HL-60 (cell line): ENCODE results near the gene COL13A1.

ENCODE experiments used
- CTCF ChIP-seq: IDR thresholded peaks from one replicate; pipeline ENCODE4 v1.5.1; 2011; ENCODE audit warnings: low read length, control low read depth, inconsistent platforms; ENCODE audit not compliant: insufficient read depth
- TF ChIP-seq, protein P1 (sequence below): IDR thresholded peaks from 2 replicates; pipeline ENCODE4 v1.6.1; 2012; ENCODE audit warnings: low read depth; ENCODE audit not compliant: insufficient replicate concordance

DNA sequence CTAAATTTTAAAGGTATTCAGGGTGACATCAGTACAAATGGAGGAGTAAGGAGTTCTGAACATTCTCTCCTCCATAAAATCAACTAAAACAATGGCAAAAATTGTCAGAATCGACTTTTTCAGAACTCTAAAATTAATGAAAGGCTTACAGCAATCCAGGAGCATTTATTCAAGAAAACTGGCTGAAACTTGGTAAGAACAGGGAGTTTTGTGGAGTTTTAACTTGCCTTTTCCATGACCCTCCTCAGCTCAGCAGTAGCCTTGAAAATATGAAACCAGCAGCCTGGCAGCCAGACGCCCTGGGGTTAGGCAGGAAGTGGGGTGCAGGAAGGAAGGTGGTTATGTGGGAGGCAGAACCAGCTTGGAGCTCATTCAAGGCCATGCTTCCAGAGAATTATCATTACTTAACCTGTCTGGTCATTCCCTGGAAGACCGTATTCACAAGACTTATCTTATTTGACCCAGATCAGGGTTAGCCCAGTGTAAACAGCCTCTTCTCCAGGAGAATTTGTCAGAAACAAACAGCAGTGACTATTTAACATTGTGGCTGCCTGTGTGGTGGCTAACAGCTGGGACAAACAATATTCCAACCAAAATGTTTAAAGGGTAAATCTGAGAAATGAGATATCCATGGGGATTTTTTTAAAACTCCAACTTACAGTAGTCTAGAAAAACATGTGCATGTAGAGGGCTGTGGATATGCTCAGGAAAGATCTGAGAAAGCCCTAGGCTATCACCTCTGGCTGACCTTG is 175.3 kb downstream of the COL13A1 start:
- TF ChIP-seq, protein P1, sequence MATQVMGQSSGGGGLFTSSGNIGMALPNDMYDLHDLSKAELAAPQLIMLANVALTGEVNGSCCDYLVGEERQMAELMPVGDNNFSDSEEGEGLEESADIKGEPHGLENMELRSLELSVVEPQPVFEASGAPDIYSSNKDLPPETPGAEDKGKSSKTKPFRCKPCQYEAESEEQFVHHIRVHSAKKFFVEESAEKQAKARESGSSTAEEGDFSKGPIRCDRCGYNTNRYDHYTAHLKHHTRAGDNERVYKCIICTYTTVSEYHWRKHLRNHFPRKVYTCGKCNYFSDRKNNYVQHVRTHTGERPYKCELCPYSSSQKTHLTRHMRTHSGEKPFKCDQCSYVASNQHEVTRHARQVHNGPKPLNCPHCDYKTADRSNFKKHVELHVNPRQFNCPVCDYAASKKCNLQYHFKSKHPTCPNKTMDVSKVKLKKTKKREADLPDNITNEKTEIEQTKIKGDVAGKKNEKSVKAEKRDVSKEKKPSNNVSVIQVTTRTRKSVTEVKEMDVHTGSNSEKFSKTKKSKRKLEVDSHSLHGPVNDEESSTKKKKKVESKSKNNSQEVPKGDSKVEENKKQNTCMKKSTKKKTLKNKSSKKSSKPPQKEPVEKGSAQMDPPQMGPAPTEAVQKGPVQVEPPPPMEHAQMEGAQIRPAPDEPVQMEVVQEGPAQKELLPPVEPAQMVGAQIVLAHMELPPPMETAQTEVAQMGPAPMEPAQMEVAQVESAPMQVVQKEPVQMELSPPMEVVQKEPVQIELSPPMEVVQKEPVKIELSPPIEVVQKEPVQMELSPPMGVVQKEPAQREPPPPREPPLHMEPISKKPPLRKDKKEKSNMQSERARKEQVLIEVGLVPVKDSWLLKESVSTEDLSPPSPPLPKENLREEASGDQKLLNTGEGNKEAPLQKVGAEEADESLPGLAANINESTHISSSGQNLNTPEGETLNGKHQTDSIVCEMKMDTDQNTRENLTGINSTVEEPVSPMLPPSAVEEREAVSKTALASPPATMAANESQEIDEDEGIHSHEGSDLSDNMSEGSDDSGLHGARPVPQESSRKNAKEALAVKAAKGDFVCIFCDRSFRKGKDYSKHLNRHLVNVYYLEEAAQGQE, result no peak
- TF ChIP-seq CTCF, result no peak
